HG03159 (cell line): Measurements from ENCODE around the gene DLX1.
"Not testable (repeated sequence)": the region's sequence is repeated elsewhere in the genome, so short reads cannot be mapped to it uniquely, and the experiment has no call there.

Source experiments
- ATAC-seq: cut with Tn5 transposase; IDR thresholded peaks from one replicate; pipeline ENCODE4 v1.9.1; 2021; ENCODE audit warnings: mild to moderate bottlenecking, moderate library complexity; ENCODE audit not compliant: unreplicated experiment

Gene DLX1

DNA sequence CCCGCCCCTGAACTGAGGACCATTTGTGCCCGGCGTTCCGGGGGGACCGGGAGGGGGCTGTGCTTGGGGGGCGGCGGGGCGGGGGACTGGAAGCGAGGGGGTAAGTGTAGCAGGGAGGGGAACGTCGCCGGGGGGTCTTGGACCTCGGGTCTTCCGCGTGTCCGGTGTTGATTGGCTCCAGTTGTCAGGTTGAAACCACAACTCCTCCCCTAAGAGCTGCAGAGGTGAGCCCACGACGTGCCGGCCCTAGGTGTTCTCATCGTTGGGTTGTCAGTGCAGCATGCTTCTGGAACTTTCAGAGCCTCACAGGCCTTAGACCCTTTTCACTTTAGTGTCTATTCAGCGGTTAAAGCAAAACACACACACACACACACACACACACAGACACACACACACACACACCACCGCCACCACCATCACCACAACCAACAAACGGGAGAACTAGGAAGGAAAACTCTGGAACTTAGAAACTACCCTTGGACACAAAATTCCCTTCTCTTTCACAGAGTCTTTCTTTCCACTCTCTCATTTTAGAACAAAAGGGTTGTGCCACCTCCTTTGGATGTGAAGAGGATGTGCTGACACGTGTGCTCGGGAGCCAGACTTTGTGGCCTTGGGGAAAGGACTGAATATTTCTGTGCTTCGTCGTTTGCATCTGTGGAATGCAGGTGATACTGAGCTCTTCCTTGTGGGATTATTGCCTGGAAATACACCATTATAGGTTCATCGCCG is 24.1 kb downstream of the DLX1 start:
- ATAC-seq, result no peak

- no peak for ATAC-seq
Measured at GRCh38 chr2:172109988-172110811, 24.9 kb downstream of the DLX1 start.

- no peak for ATAC-seq
Measured at GRCh38 chr2:172113617-172114016, 28.3 kb downstream of the DLX1 start.

- not testable (repeated sequence) for ATAC-seq
Measured at GRCh38 chr2:172114176-172114575, 28.9 kb downstream of the DLX1 start.

DNA sequence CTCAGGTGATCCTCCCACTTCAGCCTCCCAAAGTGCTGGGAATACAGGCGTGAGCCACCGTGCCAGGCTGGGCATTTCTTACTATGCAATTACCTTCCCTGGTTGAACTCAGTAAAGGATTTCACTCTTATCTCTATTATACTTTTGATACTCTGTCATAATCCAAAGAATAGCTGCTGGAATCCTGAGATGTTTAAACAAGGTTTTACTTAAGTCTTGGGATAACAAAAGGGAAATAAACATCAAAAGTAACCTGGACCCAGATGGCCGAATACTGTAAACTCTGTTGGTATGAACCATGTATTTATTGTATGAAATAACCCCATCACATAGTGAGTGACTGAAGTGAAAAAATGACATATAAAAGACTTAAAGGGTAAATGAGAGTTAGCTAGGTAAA is 29.3 kb downstream of the DLX1 start:
- ATAC-seq, result no peak

- no peak for ATAC-seq
Measured at GRCh38 chr2:172116107-172116506, 30.8 kb downstream of the DLX1 start.

DNA sequence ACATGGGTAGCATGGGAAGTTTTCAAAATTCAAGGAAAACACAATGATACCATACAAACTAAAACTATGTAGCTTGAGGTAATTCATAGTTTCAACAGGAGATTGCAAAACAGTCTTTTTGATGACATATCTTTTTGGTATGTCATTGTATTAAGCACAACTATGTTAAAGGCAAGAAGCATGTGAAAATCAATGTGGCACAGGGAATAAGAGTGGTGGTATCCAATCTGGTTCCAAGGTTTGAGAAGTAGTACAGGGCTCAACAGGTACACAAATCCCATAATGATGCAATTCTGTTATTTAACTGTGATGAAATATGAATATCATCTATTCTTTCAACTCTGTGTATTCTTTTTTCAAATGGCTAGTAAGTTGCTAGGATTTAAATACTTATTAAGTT is 33.8 kb downstream of the DLX1 start:
- no peak for ATAC-seq

GRCh38 chr2:172120118-172120517 is 34.8 kb downstream of the DLX1 start:
- no peak for ATAC-seq

- no peak for ATAC-seq
Measured at GRCh38 chr2:172128484-172128883, 43.2 kb downstream of the DLX1 start.

DNA sequence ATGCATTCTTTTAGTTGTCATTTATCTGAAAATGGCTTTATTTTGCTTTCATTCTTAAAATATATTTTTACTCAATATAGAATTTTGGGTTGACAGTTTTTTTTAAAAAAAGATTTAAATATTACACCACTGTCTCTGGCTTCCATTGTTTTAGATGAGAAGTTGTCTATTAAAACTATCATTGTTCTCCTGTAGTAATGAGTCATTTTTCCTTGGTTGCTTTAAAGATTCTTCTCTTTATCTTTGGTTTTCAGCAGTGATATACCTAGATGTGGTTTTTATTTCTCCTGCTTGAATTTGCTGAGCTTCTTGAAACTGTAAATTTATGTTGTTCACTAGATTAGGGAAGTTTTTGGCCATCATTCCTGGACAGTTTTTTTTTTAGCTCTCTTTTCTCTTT is 44.1 kb downstream of the DLX1 start:
- ATAC-seq, result no peak

- no peak for ATAC-seq
Measured at GRCh38 chr2:172131713-172132555, 46.6 kb downstream of the DLX1 start.

- ATAC-seq, result no peak
Measured at GRCh38 chr2:172134270-172134669, 49.0 kb downstream of the DLX1 start.

DNA sequence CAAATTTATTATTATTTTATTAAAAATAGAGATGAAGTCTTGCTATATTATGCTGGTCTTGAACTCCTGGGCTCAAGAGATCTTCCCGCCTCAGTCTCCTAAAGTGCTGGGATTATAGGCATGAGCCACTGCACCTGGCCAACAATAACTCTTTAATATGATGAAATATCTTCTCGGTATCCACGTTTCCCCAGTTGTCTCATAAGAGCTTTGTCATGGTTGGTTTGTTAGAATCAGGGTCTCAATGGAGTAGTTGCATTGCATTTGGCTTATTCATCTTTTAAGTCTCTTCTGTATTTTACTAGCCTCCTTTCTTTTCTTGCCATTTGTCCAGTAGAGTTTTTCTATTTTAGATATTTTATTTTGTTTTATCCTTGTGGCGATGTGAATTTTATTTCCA is 50.1 kb downstream of the DLX1 start:
- no peak for ATAC-seq

GRCh38 chr2:172137109-172137508 is 51.8 kb downstream of the DLX1 start:
- ATAC-seq, result no peak

DNA sequence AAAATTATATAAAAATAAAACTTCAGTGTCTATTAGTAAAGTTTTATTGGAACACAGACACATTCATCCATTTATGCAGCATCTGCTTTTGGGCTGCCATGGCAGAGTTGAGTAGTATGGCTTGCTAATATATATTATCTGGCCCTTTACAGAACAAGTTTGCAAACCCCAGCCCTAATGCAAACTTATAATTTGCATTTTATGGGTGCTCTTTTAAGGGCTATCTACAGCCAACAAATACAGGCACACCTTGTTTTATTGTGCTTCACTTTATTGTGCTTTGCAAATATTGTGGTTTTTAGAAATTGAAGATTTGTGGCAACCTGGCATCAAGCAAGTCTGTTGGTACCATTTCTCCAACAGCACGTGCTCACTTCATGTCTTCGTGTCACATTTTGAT is 52.6 kb downstream of the DLX1 start:
- ATAC-seq, result no peak

DNA sequence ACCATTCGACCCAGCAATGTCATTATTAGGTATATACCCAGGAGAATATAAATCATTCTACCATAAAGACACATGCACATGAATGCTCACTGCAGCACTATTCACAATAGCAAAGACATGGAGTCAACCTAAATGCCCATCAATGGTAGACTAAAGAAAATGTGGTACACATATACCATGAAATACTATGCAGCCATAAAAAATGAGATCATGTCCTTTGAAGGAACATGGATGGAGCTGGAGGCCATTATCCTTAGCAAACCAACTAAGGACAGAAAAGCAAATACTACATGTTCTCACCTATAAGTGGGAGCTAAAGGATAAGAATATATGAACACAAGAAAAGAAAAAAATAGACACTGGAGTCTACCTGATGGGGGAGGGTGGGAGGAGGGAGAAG is 53.4 kb downstream of the DLX1 start:
- ATAC-seq, result not testable (repeated sequence)
